Bronchial smooth muscle cell (primary cell): ENCODE measurements around the gene CCDC106. TPM values are rescaled to one million over a fixed set of nuclear protein-coding genes. Genes with fewer than 3 reads are reported as not detected.

Experiments
- total RNA-seq: library from RNA; depleted of rRNA; stranded (reverse); fragments of >200 nt; gene quantifications from 2 replicates; pipeline ENCODE4 v1.2.1, GENCODE V29; 2014

Gene CCDC106
- total RNA-seq: 3.9 and 7.3 TPM in 2 replicates

DNA sequence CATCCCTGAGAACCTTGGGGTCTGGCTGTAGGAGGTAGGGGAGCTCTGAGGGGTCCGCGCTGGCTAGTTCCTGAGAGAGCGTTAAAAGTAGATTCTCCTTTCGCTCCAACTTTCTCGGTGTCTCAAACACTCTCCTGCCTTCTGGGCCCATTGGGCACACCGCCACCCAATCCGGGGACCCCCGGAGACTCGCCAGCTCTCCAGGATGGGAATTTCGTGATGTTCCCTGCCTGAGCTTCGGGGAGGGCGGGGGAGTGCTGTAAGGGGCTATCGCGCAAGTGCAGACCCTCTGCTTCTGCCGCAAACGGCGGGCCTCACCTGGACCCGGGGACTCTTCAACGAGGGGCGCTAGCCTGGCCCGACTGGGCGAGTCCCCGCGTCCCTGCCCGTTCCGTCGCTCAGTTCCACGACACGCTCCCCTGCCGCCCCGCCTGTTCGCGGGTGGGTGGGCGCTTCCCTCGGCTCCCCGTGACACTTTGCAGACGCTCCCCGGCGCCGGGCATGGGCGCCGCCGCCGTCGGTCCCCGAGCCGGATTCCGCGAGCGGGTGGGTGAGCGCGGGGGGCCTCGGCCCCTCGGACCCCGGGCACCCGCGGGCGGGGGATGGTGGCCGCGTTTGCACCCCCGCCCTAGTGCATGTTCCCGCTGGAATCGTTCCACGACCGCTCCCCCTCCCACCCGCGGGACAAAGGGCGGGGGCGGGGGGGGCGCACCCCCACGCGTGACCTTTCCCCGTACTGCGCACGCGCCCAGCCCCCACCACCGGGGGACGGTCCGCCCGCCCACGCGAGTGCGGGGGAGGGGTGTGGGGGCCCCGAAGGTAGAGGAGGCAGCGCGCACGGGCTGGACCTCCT lies at the start of gene CCDC106:
TSS of gene CCDC106 (plus strand) at position 481 of the 853 bp plus-strand sequence. CDS start 835 bp downstream, outside the sequence.

DNA sequence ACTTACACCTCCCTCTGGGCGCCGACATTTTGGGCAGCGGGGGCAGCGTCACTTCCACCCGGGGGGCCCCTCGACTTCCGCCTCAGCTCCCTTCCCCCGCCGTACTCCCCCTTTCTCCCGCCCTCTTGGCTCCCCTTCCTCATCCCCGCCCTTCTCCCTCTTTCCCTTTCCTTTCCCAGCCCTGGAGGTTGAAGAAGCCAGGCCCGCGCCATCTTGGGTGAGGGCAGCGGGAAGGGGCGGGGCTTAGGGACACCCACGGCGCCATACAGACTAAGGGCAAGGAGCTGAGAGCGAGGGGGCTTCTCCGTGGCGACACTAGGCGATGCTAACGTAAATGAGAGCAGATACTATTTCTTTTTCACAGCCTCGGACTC lies 48.6 kb upstream of the CCDC106 start, which contains the start of gene FIZ1:
TSS of gene FIZ1 (minus strand) at position 50 of the 374 bp plus-strand sequence. CDS start 1,652 bp downstream, outside the sequence.

DNA sequence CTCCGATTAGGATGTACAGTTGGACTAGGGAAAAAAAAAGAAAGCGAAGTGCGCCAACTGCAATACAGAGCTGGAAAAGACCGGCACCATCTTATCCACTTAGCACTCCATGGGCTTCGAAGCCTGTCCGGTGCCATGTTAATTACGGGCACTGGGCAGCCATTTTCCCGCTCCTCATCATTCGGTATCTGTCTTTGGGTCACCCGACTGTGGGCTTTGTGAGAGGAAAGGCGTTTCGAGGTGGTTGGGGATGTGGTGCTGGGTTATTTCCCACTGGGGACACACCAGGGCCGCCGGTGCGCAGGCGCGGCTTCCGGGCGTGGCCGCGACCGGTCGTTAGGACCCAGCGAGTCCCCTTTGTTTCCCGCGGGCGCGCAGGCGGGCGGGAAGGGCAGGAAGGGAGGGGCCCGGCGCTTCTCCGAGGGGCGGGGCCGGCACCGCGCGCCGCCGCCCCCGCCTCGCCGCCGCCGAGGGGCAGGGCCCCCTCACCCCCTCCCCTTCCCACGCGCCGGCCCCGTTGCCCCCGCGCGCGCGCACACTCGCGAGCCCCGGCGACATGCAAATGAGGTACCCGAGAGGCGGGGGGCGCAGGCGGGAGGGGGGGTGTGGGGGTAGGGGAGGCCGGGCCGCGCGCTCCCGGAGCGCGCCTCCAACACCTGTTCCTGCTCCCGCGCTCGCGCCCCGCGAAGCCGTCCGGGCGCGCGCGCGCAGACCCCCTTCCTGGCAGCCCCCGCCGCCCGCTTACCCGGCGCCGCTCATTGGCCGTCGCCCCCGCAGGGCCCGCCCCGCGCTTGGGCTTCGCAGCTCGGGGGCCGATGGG lies 48.0 kb upstream of the CCDC106 start, which contains the start of gene ZNF524:
TSS of gene ZNF524 (plus strand) at position 447 of the 820 bp plus-strand sequence. CDS start 1,825 bp downstream, outside the sequence.

DNA sequence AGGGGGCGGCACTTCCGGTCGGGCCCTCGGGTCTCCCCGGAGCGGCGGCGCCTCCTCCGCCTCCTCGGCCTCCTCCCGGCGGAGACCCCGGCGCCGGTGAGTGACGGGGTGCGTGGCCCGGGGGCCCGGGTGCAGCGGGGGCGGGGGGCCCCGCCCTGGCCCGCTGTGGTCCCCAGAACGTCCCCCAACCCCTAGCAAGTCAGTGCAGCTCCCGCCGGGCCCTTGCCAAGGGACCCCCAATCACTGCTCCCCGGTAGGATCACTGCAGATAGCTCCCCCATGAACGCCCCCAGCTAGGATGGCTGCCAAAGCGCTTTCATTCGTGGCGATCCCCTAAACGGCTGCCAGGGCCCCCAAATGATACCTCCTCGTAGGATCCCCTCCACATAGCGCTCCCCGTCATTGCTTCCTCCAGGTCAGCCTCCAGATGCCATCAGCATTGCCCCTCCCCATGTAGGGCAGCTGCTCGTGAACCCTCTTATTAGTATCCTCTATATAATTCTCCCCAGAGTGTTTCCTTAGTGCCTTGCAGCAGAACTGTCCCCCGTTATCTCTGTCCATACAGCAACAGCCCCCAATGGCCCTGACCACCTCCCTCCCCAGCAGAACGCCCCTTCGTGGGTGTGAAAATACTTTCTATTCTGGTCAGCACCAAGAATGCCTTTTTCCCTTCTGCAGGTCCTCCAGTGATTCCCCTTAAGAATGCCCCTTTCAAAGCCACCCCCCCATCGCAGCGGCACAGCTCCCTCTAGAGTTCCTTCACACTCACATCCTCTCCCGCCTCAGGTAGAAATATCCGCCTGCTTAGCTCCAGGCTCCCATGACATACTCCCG lies 42.2 kb upstream of the CCDC106 start, which contains the start of gene ZNF865:
TSS of gene ZNF865 (plus strand) at position 11 of the 834 bp plus-strand sequence. CDS start 7,972 bp downstream, outside the sequence.

DNA sequence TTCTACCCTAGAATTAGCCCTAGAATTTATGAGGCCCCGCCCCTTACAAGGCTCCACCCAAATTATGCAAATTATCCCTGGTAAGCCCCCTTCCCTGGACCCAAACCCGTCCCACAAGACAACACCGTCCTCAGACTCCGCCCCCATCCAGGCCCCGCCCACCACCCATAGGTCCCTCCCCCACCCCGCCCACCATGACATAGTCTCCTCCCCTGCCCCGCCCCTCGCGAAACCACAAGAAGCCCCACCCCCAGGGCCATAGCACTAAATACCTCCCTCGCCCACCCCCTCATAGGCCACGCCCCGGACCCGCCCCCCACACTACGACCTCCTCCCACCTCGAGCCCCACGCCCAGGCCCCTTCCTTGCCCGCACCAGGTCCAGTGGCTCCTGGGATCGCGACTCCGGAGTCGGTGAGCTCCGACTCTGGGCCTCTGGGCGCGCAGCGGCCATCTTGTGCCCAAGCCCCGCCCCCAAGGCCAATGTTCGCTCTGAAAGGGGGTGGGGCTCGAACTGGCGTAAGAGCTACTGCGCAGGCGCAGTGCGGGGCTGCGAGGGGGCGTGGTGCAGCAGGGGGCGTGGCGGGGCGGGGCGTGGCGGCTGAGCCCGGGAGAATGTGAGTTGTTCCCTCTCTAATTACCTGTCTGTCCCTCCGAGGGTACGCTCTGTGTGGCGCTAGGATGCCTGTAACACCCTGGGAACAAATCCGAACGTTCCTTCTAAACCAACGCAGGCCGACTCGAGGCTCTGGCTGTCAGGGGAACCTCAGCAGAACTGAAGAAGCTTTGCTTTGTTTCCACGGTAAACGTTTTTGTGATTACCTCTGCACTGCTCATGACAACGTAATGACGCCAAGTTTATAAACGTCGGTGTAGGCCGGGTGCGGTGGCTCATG lies 23.7 kb upstream of the CCDC106 start, which contains the start of gene ZNF784:
TSS of gene ZNF784 (minus strand) at position 458 of the 895 bp plus-strand sequence. CDS start at position 453, 5 bp downstream.

DNA sequence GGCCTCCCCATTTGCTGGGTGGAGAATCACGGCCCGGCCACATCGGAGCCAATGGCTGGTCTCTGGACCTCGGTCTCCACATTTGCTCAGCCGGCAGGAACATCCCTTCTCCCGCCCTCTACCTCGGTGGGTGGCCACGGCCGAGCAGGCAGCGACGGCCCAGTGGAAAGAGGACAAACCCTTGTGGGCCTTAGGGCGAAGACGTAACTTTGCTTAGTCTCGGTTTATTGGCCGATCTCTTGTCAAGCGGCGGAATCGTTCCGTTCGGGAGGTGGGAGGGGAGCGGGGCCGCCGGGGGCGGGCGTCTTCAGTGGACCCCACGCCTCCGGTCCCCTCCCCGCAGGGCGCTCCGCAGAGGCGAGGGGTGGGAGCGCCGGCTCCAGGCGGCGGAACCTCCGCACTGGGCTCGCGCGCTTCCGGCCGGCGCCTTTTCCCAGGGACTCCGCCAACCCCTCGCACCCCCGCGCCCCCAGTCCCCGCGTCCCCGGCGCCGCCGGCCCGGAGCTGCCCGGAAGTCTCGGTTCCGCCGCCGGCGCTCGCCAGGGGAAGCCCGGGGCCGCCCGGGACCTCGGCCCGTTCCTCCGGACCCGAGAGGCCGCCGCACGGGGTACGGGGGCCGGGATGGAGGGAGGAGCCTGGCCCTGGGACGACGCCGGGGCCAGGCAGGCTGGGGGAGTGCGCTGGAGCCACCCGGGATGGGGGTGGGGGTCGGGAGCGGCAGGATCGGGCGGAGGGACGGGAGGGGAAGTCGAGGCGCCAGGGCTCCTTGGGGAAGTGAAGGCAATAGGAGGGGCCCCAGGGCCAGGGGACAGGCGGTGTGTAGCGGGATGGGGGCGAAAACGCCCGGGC lies 7.2 kb upstream of the CCDC106 start, which contains the start of gene ZNF580:
TSS of gene ZNF580 (plus strand) at position 426 of the 849 bp plus-strand sequence. CDS start 1,507 bp downstream, outside the sequence.

DNA sequence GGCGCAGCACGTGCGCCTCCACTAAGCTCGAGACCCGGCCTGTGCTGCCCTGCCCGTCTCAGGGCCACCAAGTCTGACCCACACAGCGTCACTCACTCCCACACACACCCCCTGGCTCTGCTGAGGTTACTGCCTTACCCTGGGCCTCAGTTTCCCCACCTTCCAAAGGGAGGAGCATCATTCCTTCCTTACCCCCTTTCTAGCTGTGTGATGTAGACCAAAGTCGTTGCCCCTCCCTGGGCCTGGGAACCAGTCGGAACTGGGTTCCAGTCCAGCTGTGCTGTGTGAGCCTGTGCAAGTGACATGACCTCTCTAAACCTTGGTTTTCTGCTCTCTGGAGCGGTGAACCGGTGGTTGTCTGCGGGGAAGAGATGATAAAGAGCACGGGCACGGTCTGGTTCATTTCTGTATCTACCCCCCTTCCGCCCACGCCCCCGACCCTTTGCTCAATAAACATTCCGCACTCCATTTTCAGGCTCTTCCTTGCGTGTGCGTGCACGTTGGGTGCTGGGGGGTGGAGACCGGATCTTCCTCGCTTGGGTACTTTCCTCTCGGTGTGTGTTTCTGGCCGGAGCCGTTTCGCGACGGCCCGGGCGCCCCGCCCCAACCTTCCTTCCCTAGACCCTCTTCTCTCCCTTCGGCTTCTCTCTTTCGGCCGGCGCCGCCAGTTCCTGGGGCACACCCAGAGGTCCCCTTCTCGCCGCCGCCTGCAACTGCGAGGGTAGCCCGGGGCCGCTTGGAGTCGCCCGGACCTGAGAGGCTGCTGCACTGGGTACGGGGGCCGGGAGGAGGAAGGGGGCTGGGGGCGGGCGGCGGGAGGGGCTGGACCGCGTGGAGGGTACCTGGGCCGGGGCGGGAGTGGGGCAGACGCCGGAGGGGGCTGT lies 4.8 kb upstream of the CCDC106 start, which contains the start of gene ZNF581:
TSS of gene ZNF581 (plus strand) at position 647 of the 884 bp plus-strand sequence. CDS start 923 bp downstream, outside the sequence.

DNA sequence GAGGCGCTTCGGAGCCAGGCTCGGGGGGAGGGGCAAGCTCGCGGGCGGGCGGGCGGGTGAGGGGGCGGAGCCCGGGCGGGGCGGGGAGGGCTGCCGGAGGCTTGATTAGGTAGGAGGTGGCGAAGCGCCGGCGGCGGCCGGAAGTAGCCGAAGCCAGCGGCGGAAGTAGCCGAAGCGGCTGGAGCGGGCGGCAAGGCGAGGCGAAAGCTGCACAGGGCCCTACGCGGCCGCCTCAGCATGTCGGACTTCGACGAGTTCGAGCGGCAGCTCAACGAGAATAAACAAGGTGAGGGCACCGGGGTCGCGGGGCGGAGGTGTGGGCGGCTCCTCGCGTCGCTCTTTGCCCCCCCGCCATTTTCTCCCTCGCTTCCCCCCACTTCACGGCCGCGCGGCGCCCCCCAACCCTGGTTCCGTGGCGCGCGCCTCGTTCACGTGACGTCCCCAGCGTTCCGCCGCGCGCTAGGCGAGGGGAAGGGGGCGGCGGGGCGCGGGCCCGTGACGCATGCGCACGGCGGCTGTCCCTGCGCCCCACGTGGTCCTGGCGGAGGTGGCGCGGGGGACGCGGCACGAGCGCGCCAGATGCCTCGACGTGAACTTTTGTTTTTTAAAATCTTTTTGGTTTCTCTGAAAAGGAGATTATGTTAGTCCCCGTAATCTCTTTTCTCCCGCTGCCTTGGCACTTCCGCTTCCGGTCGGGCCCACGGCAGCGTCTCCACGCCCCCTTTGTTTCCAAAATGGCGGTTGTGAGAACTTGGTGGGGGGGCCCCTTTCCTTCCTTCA lies 7.0 kb downstream of the CCDC106 start, which contains the start of gene U2AF2:
TSS of gene U2AF2 (plus strand) at position 168 of the 780 bp plus-strand sequence. CDS start at position 238, 70 bp downstream.

DNA sequence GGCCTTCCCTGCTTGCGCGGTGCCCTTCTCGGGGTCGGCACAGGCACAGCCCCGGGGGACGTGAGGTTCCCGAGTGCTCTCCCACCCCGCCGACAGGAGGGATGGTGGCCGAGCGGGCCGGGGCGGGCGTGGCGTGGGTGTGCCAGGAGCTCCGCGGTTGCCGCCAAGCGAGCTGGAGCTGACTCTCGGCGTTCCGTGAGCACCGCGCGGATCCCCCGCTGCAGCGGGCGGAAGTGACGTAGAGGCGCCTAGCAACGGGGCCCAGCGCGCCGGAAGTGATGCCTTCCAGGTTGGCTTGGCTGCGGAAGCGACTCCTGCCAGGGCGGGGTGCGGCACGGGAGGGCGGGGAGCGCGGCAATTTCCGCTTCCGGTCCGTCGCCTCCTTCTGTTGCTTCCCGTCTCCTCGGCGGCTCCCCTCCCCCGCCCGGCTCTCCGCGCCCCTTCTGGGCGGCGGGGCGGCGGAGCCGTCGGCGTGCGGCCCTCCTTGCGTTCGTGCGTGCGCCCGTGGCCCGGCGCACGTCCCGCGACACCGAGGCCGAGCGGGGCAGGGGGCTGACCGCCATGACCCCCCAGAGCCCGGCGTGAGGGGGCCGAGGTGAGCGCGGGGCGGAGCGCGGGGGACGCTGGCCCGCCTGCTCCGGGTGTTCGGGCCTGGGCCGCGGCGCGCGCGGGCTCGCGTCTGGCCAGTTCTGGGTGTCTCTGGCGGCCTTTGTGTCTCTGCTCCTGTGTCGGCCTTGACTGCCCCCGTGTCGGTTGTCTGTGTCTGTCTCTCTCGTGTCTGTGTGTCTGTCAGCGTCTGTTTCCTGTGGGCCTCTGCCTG lies 27.0 kb downstream of the CCDC106 start, which contains the start of gene EPN1:
TSS of gene EPN1 (plus strand) at position 386 of the 820 bp plus-strand sequence. CDS start 3,402 bp downstream, outside the sequence.

Other genes with a start within 250 kb of the CCDC106 start
- 8.6 and 20.3 TPM in 2 replicates for gene UBE2S, start 240.4 kb upstream of the CCDC106 start, total RNA-seq
- not detected in 2 replicates for gene SHISA7, start 204.9 kb upstream of the CCDC106 start, total RNA-seq
- gene ISOC2, start 186.6 kb upstream of the CCDC106 start, total RNA-seq: 38.8 and 58.3 TPM in 2 replicates
- gene C19orf85, start 183.5 kb upstream of the CCDC106 start, total RNA-seq: not detected in 2 replicates
- gene ZNF628, start 171.6 kb upstream of the CCDC106 start, total RNA-seq: 0.47 and 0.69 TPM in 2 replicates
- gene NAT14, start 163.0 kb upstream of the CCDC106 start, total RNA-seq: 9.2 and 16.2 TPM in 2 replicates
- 3.9 and 13.1 TPM in 2 replicates for gene SSC5D, start 159.8 kb upstream of the CCDC106 start, total RNA-seq
- gene SBK2, start 111.1 kb upstream of the CCDC106 start, total RNA-seq: not detected in 2 replicates
- gene SBK3, start 102.7 kb upstream of the CCDC106 start, total RNA-seq: 0.16 TPM in 1 of 2 replicates, not detected in the other
- gene ZNF579, start 67.4 kb upstream of the CCDC106 start, total RNA-seq: 1.6 and 2.0 TPM in 2 replicates
- 0.95 and 2.1 TPM in 2 replicates for gene FIZ1, start 48.7 kb upstream of the CCDC106 start, total RNA-seq
- gene ZNF524, start 47.9 kb upstream of the CCDC106 start, total RNA-seq: 12.1 and 13.2 TPM in 2 replicates
- gene ZNF865, start 42.6 kb upstream of the CCDC106 start, total RNA-seq: 0.34 and 0.63 TPM in 2 replicates
- gene ZNF784, start 23.6 kb upstream of the CCDC106 start, total RNA-seq: 5.0 and 5.8 TPM in 2 replicates
- gene ZNF580, start 7.2 kb upstream of the CCDC106 start, total RNA-seq: 4.4 and 5.7 TPM in 2 replicates
- gene ZNF581, start 4.6 kb upstream of the CCDC106 start, total RNA-seq: 29.1 and 32.2 TPM in 2 replicates
- 72.3 and 77.7 TPM in 2 replicates for gene U2AF2, start 6.8 kb downstream of the CCDC106 start, total RNA-seq
- 56.9 and 61.7 TPM in 2 replicates for gene EPN1, start 27.0 kb downstream of the CCDC106 start, total RNA-seq
- not detected in 2 replicates for gene NLRP9, start 90.2 kb downstream of the CCDC106 start, total RNA-seq
- not detected in 2 replicates for gene RFPL4A, start 110.9 kb downstream of the CCDC106 start, total RNA-seq
- gene RFPL4AL1, start 120.9 kb downstream of the CCDC106 start, total RNA-seq: not detected in 2 replicates
- not detected in 2 replicates for gene NLRP11, start 183.8 kb downstream of the CCDC106 start, total RNA-seq
- not detected in 2 replicates for gene NLRP4, start 188.3 kb downstream of the CCDC106 start, total RNA-seq